GM18909 (cell line): ENCODE data around the gene CPA1.

Source experiments
- ATAC-seq: cut with Tn5 transposase; IDR thresholded peaks from one replicate; pipeline ENCODE4 v1.9.1; 2021; ENCODE audit warnings: mild to moderate bottlenecking; ENCODE audit not compliant: unreplicated experiment, poor library complexity

The CPA1 gene

DNA sequence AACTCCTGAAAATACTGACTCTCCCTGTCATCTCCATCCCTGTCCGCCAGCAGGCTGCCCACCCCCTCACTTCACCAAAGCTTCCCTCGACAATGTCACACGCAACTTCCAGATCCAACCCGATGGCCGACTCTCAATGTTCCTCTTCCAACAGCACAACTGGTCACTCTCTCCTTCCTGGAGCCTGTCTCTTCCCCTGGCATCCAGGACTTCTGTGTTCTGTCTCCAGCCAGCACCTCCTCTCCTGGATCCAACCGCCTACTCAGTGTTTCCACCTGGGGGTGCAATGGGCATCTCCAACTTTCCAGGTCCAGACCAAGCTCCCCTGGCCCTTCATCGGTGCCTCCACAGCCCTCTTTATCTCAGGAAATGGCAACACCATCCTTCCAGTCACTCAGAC is 27.1 kb upstream of the CPA1 start:
- ATAC-seq: no peak

DNA sequence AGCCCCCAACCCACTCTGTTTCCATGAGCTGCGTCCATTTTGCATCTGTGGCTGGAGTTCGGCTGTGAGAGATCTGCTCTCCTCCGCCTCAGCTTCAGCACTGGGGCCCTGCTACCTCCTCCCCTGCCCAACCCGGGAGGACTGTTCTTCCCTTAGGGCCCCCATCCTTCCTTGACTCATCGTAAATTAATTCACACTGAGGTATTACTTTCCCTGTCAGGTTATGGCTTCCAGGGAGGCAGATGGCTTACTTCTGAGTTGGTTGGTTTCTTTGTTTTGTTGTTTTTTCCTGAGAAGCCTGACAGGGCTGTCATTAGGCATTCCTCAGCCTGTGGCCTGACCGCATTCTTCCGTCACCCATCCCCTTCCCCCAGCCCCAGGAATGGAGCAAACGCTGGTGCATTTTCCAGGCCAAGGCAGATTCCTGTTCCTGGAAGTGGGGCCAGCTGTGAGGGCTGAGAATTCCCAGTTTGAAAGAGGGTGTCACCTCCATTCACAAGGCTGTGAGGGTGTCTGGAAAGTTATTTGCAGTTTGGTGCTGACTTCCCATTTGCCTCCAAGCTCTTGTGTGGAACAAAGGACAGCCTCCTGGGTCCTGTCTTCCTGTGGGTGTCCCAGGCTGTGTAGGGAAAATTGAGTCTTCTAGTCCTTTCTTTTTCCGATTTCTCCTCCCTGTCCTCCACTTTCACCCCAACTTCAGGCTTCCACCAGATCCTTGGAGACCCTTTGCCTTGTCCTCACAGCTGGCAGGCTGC is 24.0 kb upstream of the CPA1 start:
- no peak for ATAC-seq

DNA sequence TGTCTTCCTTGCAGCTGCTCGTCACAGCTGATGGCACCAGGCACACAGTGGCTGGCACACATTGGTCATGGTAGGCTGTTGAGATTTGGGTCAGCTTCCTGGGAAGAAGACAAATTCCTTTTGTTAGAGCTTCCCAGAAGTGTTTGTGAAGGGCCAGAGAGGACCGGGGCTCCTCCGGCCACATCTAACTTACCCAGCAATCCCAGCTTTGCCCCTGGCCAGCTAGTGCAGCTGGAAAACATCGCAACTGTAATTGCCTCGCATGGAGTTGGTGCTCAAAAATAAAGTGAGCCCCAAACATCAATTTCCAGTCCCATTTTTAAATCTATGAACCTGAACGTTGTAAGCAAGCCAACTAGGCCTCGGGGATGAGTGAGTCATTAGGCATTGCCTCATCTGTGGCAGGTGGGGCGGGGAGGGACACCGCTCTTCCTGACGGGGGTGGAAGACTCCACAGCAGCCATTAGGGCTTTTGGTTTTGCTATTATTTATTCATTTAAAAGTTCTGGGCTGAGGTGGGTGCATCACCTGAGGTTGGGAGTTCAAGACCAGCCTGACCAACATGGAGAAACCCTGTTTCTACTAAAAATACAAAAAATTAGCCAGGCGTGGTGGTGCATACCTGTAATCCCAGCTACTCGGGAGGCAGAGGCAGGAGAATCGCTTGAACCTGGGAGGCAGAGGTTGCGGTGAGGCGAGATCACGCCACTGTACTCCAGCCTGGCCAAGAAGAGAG is 23.2 kb upstream of the CPA1 start:
- ATAC-seq: no peak

DNA sequence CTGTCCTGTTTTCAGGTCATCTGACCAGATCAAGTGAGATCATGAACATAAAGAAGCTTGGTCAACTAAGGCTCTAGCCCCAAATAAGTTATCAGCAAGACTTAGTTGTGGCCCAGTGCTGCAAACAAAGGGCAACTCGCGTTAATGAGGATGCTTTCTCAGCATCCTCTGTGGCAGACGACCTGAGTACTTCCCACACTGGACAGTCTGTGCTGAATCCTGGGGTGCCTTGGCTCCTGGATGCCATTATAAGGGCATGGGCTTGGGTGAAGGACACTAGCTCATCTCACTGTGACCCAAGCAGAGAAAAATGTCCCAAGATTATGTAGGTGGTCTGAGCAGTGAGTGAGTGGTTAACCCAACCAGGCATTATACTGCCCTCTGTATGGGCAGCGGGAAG is 21.8 kb upstream of the CPA1 start:
- ATAC-seq: no peak

DNA sequence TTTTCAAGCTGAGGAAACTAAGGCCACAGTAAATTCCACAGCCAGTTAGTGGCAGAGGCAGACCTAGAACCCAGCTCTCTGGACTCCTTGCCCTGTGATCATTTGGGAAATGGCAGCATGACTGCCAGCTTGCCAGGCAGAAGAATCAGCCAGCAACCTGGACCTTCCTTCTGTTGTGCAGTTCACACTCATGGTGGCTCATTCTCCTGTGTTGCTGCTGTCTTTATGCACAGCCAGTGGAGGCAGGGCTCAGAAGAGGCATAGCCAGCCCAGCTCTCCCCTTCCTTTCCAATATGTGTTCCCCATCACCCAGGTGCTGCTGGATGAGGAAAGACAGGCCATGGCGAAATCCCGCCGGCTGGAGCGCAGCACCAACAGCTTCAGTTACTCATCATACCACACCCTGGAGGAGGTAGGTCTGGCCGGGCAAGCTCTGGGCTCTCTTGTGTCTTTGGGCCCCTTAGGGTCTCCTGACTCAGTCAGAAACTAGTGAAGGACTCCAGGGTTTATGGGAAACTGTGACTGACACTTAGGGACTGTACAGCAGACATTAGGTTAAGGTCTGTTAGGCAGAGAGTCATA is 20.9 kb upstream of the CPA1 start:
- ATAC-seq: no peak

DNA sequence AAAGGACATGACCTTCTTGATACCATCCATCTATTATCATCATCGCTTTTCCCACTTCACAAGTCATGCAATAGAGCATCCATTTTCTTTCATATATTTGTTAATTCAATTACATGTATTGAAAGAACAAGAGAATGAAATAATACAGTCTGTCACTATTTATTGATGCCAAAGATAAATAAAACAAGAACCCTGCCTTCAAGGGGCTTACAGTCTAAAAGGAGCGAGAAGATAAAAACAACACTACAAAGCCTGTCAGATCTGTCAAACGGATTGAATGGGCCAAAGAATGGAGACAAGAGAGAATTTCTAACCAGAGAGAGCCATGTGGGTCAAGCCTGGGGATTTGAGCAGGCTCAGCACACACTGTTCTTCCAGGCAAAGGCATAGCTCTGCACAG is 19.8 kb upstream of the CPA1 start:
- no peak for ATAC-seq

DNA sequence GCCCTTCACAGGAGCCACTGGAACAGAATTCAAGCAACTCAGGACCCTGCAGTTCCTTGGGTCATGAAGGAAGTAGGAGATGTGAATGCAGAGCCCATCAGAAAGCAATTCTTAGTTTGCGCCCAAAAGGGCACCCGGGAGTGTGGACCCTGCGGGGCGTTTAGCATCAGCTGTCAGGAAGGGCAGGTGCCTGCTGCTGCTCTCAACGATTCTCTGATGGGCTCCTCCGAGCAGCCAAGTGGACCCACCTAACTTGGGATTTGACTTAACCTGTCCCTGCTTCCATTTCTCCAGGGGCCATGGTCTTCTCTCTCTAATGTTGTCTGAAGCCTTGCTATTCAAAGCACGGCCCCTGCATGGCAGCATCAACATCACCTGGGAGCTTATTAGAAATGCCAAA is 18.6 kb upstream of the CPA1 start:
- ATAC-seq: no peak

DNA sequence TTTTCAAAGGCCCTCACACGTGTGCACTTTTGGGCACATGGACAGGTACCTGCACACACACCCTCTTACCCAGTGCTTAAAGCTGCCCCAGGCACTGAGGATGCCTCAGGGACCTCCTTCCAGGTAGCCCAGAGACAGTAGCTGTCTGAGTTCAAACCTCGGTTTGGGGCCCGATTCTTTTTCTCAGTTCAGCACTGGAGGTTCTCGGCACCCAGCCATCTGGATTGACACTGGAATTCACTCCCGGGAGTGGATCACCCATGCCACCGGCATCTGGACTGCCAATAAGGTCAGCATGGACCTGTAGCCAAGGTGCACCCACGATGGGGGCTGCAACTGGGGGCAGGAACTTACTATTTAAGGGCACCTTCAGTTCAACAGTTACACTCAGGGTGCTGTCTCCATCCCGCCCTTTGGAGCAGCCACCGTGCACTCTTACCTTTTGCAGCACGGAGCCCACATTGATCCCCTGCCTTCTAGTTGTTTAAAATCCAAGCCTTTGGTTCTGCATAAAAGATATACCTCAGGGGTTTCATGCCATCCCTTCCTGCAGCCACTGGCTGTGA is 18.0 kb upstream of the CPA1 start:
- ATAC-seq: no peak

DNA sequence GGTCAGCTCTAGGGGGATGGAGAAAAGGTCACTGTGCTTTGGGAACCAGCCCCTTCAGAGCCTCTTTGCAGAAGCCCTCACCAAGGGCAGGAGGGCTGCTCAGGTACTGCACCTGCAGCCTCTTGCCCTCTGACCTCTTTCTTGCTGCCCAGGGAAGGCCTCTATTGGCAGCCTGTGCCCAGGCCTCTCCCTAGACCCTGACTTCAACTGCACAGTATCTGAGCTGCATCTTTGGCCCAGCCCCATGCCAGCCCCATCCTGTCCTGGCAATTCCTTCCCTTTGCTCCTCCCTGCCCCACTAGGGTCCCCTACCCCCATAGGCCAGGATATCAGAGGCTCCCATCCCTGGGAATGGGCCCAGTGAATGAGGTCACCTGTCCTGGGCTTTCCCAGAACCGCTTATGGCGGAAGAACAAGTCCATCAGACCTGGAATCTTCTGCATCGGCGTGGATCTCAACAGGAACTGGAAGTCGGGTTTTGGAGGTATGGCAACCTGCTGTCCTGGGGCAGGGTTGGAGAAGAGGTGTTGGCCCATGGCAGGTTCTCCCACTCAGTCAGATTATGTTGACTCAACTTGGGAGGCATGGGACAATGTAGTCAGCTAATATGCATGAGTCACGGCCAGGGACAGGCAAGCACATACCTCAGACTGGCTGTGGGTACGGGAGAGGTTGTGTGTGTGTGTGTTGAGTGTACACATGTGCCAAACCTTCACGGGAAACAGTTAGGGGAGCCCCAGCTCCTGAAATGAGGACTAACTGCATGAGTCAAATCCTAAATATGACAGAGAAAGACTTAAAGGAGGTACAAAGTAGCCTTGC is 17.1 kb upstream of the CPA1 start:
- no peak for ATAC-seq

DNA sequence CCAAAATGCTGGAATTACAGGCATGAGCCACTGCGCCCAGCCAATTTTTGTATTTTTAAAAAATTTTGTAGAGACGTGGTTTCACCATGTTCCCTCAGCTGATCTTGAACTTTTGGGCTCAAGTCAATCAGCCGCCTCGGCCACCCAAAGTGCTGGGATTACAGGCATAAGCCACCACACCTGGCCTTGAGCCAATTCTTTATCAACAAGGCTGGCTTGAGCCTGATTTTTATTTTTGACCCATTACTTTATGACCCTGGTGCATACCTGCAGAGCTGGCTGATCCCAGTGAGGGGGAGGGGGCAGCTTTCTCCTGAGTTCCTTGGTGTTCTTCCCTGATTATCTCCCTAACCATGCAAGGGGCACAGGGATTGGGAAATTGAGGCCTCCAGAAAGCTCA is 15.8 kb upstream of the CPA1 start:
- ATAC-seq: no peak

DNA sequence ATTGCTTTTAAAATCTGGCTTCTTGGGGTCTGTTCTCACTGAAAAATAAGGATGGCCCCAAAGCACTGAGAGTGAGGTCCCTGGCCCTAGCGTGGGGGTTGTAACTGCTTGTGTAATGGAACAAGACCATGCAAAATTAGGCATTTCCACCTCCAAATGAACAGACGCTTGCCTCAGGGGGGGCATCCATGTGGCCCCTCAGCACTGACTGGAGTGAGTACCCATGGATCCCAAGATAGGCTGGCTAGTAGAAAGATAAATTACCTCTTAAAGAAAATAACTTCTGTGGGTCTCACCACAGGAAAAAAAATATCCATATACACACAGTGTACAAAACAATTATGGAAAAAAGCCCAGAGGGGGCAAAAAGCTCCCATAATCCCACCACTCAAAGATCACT is 15.2 kb upstream of the CPA1 start:
- no peak for ATAC-seq

DNA sequence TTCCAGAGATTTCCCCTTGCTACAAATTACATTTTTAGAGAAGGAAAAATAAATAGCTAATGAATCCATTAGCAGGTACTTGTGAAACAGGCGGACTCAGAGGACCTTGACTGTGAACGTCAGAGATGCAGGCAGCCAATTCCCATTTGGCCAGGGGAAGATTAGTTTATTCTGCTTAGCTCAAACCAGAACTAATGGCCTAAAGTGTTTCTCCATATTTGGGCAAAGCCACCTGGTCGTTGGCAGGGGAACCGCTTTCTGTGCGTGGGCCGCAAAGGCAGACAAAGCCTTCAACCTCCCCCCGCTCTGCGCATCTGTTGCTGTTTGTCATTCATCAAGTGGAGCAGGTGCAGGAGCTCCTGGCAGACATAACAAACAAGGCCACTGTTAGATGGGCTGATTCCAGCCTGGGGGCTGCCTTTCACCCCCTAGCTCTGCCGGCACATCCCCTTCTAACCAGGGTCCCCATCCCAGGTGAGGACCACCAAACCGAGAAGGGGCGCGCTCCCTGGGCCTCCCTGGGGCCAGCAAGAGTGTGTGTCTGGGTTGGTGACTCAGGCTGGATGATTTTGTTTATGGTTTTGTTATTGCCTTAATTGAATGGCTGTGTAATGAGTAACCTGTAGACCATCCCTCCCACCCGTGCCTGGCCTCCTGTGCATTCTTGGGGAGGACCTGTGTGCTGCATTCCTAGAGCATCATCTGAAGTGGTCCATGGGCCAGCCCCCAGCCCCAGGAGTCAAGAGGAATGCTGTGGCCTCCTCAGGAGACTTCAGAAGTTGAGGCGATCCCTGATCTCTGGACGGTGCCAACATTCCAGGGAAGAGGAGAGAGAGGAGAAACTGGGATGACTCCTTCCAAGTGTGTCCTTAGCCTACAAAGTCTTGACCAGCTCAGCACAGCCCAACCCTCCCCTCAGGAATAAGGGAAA is 14.5 kb upstream of the CPA1 start:
- ATAC-seq: no peak

DNA sequence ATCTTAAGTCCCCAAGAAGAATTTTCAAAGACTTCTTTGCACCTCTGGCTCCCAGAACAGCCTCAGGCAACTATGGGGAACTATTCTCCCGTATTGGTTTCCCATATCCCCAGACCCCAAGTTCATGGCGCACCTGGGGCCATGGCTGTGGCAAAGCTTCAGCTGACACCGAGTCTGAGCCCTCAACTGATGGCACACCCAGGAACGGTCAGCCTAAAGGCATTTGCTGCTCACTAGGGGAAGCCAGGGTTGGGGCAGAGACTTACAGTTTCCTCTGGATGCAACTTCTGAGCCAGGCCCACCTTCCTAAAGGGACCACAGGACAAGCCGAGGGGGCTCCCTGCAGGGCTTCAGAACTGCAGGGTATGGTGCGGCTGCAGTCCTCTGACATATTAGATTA is 13.7 kb upstream of the CPA1 start:
- no peak for ATAC-seq

DNA sequence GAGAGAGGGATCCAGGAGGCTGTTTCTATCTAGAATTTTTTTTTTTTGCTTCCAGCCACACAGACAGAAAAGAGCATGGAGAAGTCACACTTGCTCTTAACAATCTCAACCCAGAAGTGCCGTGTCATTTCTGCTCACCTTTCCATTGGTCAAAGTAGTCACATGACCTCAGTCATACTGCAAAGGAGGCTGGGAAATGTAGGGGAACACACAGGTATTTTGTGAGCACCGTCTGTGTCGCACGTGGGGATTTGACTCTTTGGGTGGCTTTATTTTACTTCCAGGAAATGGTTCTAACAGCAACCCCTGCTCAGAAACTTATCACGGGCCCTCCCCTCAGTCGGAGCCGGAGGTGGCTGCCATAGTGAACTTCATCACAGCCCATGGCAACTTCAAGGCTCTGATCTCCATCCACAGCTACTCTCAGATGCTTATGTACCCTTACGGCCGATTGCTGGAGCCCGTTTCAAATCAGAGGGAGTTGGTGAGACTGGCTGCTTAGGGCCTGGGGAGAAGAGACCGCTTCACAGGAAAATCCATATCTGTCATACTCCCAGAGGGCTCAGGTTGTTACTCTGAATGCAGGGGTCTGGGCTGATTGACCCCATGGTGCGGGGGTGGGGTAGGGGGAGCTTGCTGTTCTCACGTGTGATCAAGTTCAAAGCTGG is 13.1 kb upstream of the CPA1 start:
- ATAC-seq: no peak

DNA sequence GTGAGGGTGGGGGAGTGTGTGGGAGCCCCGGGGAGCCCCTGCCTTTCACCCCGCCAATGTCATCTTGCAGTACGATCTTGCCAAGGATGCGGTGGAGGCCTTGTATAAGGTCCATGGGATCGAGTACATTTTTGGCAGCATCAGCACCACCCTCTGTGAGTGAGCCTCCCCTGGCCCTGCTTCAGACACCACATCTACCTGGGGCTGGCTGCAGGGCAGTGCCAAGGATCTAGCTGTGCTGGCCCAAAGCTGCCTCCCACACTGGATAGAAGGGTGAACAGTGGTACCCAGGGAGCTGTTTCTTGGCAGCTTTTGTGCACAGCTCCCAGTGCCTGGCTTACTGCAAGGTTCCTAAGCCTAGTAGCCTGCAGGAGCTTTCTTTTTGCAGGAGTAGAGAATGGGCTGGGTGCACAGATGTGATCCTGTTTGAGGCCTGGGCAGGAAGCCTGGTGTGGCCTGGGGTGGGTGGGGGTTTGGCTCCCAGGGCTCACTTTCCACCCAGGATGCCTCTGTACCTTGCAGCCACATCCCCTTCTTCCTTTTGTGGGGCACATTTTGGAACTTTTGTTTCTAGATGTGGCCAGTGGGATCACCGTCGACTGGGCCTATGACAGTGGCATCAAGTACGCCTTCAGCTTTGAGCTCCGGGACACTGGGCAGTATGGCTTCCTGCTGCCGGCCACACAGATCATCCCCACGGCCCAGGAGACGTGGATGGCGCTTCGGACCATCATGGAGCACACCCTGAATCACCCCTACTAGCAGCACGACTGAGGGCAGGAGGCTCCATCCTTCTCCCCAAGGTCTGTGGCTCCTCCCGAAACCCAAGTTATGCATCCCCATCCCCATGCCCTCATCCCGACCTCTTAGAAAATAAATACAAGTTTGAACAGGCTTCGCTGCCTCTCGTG is 12.2 kb upstream of the CPA1 start:
- no peak for ATAC-seq

DNA sequence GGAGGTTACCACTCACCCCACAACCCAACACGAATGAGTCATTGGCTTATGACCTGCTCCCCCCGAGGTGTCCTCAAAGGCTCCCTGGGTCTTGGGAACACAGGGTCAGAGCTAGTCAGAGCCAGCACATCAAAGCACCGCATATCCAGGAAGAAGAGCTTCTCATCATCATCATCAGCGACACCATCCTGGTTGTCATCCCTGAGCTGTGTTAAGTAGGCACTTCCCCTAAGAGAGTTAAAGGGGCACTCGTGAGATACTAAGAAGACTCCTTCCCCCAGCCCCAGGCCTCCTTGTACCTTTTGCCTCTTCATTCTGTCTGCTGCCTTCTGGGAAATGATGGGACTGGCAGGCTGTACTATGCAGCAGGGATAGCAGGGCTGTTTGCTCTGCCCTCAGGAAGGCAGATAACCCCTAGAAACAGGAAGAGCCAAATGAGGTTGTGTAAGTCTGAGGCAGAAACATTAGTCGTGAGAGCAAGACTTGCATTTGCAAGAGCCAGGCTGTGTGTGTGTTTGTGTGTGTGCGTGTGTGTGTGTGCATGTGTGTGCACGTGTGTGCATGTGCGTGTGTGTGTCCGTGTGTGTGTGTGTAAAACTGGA is 11.1 kb upstream of the CPA1 start:
- no peak for ATAC-seq

DNA sequence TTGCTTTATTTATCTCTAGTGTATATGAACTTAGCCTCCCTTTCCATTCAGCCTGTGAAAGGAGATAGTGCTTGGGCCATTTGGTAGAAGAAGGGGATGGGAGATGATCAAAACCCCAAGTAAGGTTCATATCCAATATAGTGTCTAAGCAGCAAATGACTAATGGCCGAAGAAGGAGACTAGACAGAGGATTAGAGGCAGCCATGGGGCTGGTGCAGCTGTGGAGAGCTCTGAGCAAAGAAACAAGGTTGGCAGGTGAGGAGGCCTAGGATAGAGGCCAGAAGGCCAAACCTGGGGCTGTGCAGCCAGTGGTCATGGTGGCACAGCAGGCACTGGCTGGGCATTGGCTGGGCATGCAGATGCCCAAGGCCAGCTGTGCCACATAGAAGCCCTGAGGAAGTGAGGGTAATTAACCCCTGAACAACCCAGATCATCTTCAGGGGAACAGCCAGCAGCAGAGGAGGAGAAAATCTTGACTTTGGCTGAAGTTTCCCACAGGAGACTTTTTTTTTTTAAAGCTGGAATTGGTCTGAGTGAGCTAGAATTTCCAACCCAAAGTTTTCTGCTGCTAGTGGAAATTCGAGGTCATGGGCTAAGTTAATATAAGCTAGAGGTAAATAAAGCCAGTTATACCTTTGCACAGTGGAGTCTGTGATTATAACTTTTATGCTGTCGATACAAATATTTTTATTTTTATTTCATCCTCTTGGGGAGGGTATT is 10.3 kb upstream of the CPA1 start:
- ATAC-seq: no peak
